ENCODE measurements around the gene SHF.

The SHF gene

DNA sequence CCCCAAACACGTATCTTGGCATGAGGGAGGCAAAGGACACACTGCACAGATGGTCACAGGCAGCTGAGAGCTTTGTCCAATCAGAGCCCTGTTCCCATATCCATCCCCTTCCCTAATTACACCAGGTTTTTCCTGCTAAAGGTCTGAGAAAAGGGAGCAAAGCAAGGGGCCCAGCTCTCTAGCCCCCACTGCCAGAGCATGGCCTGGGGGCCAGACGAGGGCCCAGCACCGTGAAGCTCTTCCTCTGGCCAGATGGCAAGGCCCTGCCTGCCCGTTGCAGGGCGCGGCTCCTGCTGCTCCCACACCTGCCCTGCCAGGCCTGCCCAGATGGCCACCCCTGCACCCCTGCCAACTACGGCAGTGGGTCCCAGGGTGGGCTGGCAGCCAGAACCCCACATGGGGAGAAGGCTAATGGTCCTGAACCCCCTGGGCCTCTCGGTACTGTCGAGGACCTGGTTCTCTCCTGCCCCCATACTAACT lies 3.2 kb downstream of the SHF start:
- Histone ChIP-seq H3K9me3 (ENCODE audit: control insufficient read depth, insufficient read depth, low read length) (no peaks in the 10 kb centered on the region), H3K36me3 (ENCODE audit: insufficient read depth, low read length) (no peaks in the 10 kb centered on the region), H3K4me1 (ENCODE audit: insufficient read depth, low read length) (peaks cover 29% of the 10 kb centered on the region), H3K9ac (ENCODE audit: low read depth, low read length) (no peak overlapping the region)

DNA sequence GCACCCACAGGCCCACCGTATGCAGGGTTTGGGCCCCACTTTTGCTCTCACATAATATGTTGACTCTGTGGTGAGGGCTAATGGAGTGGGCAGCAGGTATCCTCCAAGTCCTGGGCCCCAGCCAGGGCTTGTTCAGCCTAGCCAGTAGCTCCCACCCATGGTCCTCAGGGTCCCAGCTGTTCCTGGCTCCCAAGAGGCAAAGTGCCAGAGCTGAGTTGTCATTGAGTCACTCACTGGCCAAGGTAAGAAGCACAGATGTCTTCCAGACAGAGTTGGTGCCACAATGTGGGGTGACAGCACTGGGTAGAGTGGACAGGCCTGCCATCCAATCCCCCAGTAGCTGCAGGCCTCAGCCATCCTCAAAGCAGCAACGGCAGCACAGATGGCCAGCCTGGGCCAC lies 4.3 kb downstream of the SHF start:
- Histone ChIP-seq H3K9me3 (ENCODE audit: control insufficient read depth, insufficient read depth, low read length) (no peaks in the 10 kb centered on the region), H3K36me3 (ENCODE audit: insufficient read depth, low read length) (no peaks in the 10 kb centered on the region), H3K9ac (ENCODE audit: low read depth, low read length) (no peak overlapping the region), H3K4me1 (ENCODE audit: insufficient read depth, low read length) (peaks cover 29% of the 10 kb centered on the region)

DNA sequence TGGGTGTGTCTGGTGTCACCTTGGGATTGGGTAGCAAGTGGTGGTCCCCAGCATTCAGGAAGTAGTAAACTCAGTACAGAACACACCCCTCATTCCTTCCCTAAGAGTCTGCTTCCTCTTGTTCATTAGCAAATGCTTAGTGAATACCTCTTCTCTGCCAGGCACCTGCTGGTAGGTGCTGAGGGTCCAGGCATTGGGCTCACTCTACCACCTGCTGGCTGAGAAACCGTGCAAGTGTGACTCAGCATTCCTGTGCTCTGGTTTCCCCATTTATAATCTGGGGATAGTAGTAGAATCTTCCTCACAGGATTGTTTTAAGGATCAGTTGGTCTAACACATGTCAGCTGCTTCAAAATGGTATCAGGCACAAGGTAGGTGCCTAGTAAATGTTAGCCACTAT lies 4.8 kb downstream of the SHF start:
- H3K9ac ChIP-seq (ENCODE audit: low read depth, low read length): no peak overlapping the region
- no peaks in the 10 kb centered on the region for H3K9me3 ChIP-seq (ENCODE audit: control insufficient read depth, insufficient read depth, low read length)
- no peaks in the 10 kb centered on the region; the same call in 1 of the 2 replicates for H3K36me3 ChIP-seq (ENCODE audit: insufficient read depth, low read length)
- H3K4me1 ChIP-seq (ENCODE audit: insufficient read depth, low read length): peaks cover 29% of the 10 kb centered on the region

DNA sequence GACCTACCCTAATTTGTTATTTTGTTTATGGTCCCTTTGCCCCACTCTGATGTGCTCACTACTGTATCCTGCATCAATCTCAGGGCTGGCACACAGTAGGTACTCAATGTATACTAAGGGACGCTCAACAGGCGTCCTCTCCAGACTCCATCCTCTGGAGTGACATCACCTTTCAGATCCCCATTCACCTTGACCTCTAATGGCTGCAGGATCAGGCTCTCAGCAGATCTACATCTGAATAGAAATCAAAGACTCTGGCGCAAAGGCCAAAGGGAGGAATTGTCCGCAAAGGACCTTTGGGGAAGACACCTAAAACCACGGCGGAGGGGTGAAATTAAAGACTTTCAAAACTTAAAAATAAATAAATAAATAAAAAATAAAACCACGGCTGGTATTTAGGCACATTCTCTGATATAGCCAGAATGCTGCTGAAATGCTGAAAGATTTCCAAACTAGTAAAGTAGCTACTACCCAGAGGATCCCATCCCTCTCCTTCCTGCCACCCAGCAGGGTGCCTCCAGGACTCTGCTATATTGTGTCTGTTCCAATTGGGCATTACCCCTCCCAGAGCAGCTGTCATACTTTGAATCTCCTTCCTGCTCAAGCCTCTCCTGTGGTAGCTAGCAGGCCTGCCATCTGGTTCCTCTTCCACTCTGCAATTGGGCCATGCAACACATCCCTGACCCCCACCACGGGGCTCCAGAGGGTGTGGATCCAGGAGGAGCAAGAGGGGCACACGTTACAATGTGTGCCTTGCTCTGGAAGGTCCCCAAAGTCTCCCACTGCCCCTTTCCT lies 6.1 kb downstream of the SHF start:
- Histone ChIP-seq H3K36me3 (ENCODE audit: insufficient read depth, low read length) (no peaks in the 10 kb centered on the region; the same call in 1 of the 2 replicates), H3K9me3 (ENCODE audit: control insufficient read depth, insufficient read depth, low read length) (no peaks in the 10 kb centered on the region), H3K9ac (ENCODE audit: low read depth, low read length) (no peak overlapping the region), H3K4me1 (ENCODE audit: insufficient read depth, low read length) (peaks cover 29% of the 10 kb centered on the region)

DNA sequence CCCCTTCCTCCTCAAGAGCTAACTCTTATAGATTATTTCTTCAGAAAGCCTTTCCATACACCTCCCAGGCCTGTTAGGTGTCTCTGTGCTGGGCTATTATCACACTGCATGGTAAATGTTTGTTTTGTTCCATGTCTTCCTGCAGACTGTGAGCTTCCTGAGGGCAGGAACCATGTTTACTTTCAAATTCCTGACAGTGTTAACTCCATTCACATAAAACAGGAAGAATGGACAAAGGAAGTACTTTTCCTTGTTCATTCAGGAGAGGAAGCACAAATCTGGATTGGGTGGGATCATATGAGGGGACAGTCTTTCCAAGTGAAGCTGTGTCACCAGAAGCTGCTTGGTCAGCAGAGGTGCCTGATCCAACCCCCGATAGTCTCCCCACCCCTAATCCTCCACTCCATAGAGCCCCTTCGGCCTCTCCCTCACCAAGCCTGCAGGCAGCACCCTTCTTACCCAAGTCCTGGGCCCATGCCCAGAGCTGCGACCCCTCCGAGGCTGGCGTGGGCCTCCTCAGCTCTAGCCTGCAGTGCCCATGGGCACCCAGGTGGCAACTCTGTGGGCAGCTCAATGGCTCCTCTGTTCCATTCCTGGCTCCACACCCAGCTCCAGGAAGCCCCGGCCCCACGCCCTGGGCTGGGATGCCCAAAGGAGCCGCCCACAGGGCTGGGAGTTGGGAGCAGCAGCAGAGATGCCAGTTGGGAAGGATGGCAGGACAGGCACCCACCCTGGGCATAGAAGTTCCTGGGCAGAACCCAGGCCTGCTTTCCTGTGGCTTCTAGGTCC lies 6.9 kb downstream of the SHF start:
- H3K9me3 ChIP-seq (ENCODE audit: control insufficient read depth, insufficient read depth, low read length): no peaks in the 10 kb centered on the region
- H3K36me3 ChIP-seq (ENCODE audit: insufficient read depth, low read length): no peaks in the 10 kb centered on the region; the same call in 1 of the 2 replicates
- H3K9ac ChIP-seq (ENCODE audit: low read depth, low read length): no peak overlapping the region
- H3K4me1 ChIP-seq (ENCODE audit: insufficient read depth, low read length): peaks cover 22% of the 10 kb centered on the region

DNA sequence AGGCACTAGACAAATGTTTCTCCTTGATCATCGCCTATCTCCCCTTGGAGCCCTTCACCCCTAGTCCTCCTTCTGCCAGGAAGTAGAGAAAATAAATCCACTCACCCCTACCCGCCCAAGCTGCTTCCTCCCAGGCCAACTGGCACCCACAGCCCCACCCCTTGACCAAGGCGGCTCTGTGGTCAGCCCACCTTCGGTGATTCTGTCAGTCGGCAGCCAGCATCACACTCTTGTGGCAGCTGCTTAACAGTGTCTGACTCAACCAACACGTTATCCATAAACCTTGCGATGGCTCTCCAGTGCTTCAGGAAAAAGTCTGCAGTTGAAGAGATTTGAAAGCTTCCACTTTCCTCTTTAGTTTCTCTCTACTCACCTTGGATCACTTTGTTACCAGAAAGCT lies 7.6 kb downstream of the SHF start:
- Histone ChIP-seq H3K9me3 (ENCODE audit: control insufficient read depth, insufficient read depth, low read length) (no peaks in the 10 kb centered on the region), H3K9ac (ENCODE audit: low read depth, low read length) (no peak overlapping the region), H3K36me3 (ENCODE audit: insufficient read depth, low read length) (no peaks in the 10 kb centered on the region; the same call in 1 of the 2 replicates), H3K4me1 (ENCODE audit: insufficient read depth, low read length) (peaks cover 22% of the 10 kb centered on the region)

DNA sequence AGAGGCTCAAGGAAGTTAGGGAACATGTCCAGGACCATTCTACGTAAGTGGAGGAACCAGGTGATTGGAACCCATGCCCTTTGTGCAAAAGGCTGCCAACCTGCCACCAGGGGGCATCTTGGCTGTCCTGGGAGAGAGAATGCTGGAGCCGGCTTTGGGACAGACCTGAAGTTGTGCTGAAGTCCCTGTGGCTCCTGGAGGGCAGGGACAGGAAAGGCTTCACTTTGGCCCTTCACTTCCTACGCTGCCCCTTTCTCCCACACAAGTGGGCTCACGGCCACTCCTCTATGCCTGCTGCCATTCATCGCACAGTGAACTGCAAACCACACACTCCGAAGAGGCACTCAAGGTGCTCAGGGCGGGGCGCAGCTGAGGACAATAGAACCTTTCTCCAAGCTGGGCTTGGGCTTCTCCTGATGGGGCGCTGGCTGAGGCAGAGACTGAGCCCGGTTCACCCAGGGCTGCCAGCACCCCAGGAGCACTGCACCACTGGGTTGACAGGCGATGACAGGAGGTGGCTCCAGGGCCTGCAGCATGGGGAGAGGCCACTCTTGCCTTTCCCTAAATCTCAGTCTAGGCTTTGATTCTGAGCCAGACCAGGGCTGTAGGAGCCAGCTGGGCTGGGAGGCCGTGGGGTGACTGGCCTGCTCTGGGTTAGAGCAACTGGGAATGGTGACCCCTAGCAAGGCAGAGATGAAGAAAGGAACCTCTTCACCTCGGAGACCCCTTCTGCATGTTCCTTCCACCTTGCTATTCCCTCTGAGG lies 8.4 kb downstream of the SHF start:
- no peaks in the 10 kb centered on the region for H3K9me3 ChIP-seq (ENCODE audit: control insufficient read depth, insufficient read depth, low read length)
- H3K9ac ChIP-seq (ENCODE audit: low read depth, low read length): no peak overlapping the region
- no peaks in the 10 kb centered on the region; the same call in 1 of the 2 replicates for H3K36me3 ChIP-seq (ENCODE audit: insufficient read depth, low read length)
- H3K4me1 ChIP-seq (ENCODE audit: insufficient read depth, low read length): peaks cover 22% of the 10 kb centered on the region

DNA sequence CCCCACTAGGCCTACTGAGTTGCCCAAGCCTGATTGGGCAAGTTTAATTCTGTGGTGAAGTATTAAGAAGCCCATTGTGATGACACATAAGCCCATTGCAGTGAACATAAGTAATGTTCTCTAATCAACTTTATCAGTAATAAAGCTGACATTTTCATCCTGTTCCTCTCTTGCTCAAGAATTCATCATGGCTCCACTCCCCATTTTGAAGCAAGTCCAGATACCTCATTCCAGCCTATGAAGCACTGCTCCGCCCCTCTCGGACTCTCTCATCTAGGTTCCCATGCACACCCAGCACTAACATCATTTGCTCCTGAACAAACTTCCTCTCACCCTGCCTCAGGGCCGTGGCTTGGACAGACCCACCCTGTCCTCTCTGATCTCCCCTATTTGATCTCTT lies 10.5 kb downstream of the SHF start:
- Histone ChIP-seq H3K4me1 (ENCODE audit: insufficient read depth, low read length) (peaks cover 9% of the 10 kb centered on the region; the same call in 1 of the 2 replicates), H3K9me3 (ENCODE audit: control insufficient read depth, insufficient read depth, low read length) (no peaks in the 10 kb centered on the region), H3K36me3 (ENCODE audit: insufficient read depth, low read length) (no peaks in the 10 kb centered on the region; the same call in 1 of the 2 replicates), H3K9ac (ENCODE audit: low read depth, low read length) (no peak overlapping the region)

DNA sequence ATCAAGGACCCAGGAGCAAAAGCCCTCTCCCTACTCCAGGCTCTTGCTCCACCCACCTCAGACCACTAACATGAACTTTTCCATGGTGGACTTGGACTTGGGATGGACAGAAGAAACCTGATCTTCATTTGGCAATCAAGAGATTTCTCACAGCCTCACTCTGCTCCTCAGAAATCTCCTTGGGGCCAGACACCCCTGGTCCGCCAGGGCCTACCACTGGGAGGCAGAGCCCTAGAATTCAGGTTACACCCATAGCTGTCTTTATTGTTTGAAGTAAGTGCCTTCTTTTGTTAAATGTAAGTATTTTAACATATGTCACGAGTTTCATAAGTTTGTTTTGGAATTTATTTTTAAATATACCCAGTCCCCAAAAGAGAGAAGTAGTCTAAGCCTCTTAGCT lies 13.2 kb downstream of the SHF start:
- Histone ChIP-seq H3K9me3 (ENCODE audit: control insufficient read depth, insufficient read depth, low read length) (no peaks in the 10 kb centered on the region), H3K4me1 (ENCODE audit: insufficient read depth, low read length) (peaks cover 9% of the 10 kb centered on the region; the same call in 1 of the 2 replicates), H3K9ac (ENCODE audit: low read depth, low read length) (no peak overlapping the region), H3K36me3 (ENCODE audit: insufficient read depth, low read length) (no peaks in the 10 kb centered on the region; the same call in 1 of the 2 replicates)

DNA sequence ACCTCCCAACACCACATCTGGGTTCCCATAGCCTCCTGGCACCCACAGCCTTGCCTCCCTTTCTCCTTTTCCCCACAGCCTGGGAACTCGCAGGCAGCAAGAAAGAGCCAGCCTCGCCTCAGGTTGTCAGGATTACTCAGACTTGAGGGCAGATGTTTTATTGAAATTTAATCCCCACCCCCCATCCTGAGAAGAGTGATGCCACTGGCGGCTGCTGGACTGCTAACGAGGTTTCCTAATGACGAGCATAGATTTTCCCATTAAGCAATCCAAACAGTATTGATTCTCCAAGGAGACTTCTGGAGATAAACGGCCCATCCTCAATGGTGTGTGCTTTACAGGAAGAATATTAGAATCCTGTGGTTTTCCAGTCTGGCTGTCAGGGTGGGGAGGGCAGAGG lies 13.7 kb downstream of the SHF start:
- no peaks in the 10 kb centered on the region for H3K9me3 ChIP-seq (ENCODE audit: control insufficient read depth, insufficient read depth, low read length)
- no peak overlapping the region for H3K9ac ChIP-seq (ENCODE audit: low read depth, low read length)
- H3K4me1 ChIP-seq (ENCODE audit: insufficient read depth, low read length): peaks cover 13% of the 10 kb centered on the region
- H3K36me3 ChIP-seq (ENCODE audit: insufficient read depth, low read length): no peaks in the 10 kb centered on the region; the same call in 1 of the 2 replicates

DNA sequence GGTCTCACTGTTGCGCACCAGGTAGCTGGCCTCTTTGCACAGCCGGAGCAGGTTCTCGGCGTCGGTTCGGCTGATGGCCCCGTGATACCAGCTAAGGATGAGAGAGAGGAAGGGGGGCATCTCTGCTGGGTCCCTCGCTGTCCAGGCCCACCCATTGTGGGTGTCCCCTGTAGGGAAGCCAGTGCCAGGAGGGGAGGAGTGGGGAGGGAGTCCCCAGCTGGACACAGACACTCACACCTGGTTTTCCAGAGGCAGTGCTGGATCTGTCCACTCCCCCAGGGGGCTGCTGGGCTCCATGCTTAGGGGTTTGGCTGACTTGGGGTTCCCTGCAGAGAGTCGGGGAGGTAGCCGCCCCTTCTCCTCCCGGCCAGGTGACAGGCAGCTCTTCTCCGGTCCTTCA lies 15.9 kb downstream of the SHF start:
- no peak overlapping the region for H3K9ac ChIP-seq (ENCODE audit: low read depth, low read length)
- no peaks in the 10 kb centered on the region for H3K36me3 ChIP-seq (ENCODE audit: insufficient read depth, low read length)
- no peaks in the 10 kb centered on the region for H3K9me3 ChIP-seq (ENCODE audit: control insufficient read depth, insufficient read depth, low read length)
- peaks cover 21% of the 10 kb centered on the region for H3K4me1 ChIP-seq (ENCODE audit: insufficient read depth, low read length)

DNA sequence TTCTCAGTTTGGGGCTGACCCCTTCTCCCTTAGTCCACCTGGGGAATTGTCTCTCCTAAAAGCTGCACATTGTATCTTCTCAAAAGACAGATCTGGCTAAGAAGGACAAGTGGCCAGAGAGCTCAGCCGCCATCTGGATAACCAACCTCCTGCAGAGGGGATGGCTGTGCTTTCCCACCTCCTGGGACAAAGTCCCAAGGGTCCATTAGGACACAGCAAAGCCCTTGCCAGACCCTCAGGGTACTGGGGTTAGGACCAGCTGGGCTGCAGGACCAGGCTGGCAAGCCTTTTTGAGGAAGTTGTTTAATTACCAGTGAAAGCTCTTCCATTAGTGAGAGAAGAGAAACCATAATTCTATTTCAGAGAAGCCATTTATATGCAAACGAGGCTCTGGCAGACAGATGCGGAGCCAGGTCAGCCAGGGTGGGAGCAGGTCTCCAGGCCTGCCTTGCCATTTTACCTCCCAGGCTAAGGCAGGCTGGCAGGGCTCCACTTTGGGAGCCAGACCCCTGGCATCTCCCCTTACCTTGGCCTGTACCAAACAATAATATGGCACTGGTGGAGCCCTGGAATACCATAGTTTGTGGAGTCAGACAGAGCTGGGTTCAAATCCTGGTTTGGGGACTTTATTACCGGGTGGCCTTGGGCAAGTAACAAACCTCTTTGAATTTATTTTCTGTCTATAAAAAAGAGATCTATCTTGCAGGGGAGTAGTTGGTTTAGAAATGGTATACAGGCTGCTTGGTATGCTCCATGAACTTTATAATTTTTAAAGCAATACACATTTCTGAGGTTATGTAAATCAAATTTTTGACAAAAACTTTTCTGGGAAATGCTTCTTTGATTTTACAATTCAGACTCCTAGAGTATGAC lies 17.9 kb downstream of the SHF start:
- H3K36me3 ChIP-seq (ENCODE audit: insufficient read depth, low read length): no peaks in the 10 kb centered on the region
- no peak overlapping the region for H3K9ac ChIP-seq (ENCODE audit: low read depth, low read length)
- peaks cover 21% of the 10 kb centered on the region for H3K4me1 ChIP-seq (ENCODE audit: insufficient read depth, low read length)
- H3K9me3 ChIP-seq (ENCODE audit: control insufficient read depth, insufficient read depth, low read length): no peaks in the 10 kb centered on the region

DNA sequence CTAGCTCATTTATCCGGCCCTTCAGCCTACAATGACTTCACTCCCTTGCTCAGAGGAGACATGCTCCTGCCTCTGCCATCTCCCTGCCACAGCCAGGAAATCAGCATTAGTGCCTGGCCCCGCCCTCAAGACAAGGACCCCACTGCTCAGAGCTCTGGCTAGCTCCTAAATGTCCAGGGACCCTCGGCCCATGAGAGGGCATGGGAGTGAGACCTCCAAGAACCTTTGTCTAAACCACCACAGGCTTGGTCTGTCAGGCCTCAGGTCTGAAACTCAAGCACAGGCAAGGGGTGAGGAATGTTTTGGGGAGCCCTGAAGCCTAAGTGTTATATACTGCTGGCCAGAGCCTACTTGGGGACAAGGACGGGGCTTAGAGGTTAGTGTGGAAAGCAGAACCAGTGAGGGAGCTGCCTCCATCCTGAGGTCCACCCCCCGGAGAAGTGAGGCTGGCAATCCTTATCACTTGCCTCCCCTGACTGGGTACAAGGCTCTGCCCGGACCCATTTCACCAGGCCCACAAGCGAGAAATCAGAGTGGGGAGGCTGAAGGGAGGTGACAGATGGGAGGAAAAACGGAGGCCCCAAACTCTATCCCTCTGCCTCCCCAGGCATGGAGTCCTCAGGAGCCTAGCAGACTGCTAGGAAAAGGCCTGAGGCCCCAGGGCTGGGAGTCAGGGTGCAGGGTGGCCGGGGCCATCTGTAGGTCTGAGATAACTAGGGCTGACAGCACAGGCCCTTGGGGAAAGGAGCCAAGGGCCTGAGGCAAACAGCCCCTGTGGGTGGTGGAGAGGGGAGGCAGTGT lies 18.8 kb downstream of the SHF start:
- Histone ChIP-seq H3K9me3 (ENCODE audit: control insufficient read depth, insufficient read depth, low read length) (no peaks in the 10 kb centered on the region), H3K4me1 (ENCODE audit: insufficient read depth, low read length) (peaks cover 21% of the 10 kb centered on the region), H3K9ac (ENCODE audit: low read depth, low read length) (no peak overlapping the region), H3K36me3 (ENCODE audit: insufficient read depth, low read length) (no peaks in the 10 kb centered on the region)
